Measurements from ENCODE around the gene HMGCLL1. TPM values are rescaled to one million over a fixed set of nuclear protein-coding genes. Genes with fewer than 3 reads are reported as not detected.

Gene HMGCLL1
- total RNA-seq, 1 donor from 2014 or later = 0.17 TPM

GRCh38 chr6:55569638-55570037, 9.4 kb downstream of the HMGCLL1 start:
- no peak for TF ChIP-seq CTCF (IDR thresholded peaks at IDR 0.05)
- Mint-ChIP-seq H3K9me3 (ENCODE audit: low read depth) (peaks cover 9% of the 10 kb centered on the region), H3K27me3 (ENCODE audit: low read depth) (peaks cover 7% of the 10 kb centered on the region), H3K27ac (ENCODE audit: unreplicated experiment) (no peak overlapping the region), H3K36me3 (ENCODE audit: low read depth) (no peaks in the 10 kb centered on the region), H3K4me1 (ENCODE audit: low read depth) (no peaks in the 10 kb centered on the region), H3K4me3 (ENCODE audit: unreplicated experiment) (no peak overlapping the region)
- no peak for DNase-seq (ENCODE audit: low spot score)

- DNase-seq (ENCODE audit: low spot score) = no peak
- H3K27me3 Mint-ChIP-seq (ENCODE audit: low read depth) = peaks cover 7% of the 10 kb centered on the region
- H3K4me3 Mint-ChIP-seq (ENCODE audit: unreplicated experiment) = no peak overlapping the region
These were observed 10.1 kb downstream of the HMGCLL1 start for GRCh38 chr6:55568808-55569439.

GRCh38 chr6:55567558-55567957, 11.4 kb downstream of the HMGCLL1 start:
- no peak for DNase-seq (ENCODE audit: low spot score)
- Mint-ChIP-seq H3K9me3 (ENCODE audit: low read depth) (no peaks in the 10 kb centered on the region), H3K4me1 (ENCODE audit: low read depth) (no peaks in the 10 kb centered on the region), H3K27me3 (ENCODE audit: low read depth) (peaks cover 7% of the 10 kb centered on the region), H3K27ac (ENCODE audit: unreplicated experiment) (no peak overlapping the region), H3K4me3 (ENCODE audit: unreplicated experiment) (no peak overlapping the region), H3K36me3 (ENCODE audit: low read depth) (no peaks in the 10 kb centered on the region)
- TF ChIP-seq CTCF (IDR thresholded peaks at IDR 0.05) = no peak

More at GRCh38 chr6:55568808-55569439, 10.1 kb downstream of the HMGCLL1 start:
- Mint-ChIP-seq H3K4me1 (ENCODE audit: low read depth) (no peaks in the 10 kb centered on the region), H3K9me3 (ENCODE audit: low read depth) (peaks cover 9% of the 10 kb centered on the region), H3K36me3 (ENCODE audit: low read depth) (no peaks in the 10 kb centered on the region), H3K27ac (ENCODE audit: unreplicated experiment) (no peak overlapping the region)
- TF ChIP-seq CTCF (IDR thresholded peaks at IDR 0.05) = no peak

GRCh38 chr6:55566036-55566710, 12.8 kb downstream of the HMGCLL1 start:
- TF ChIP-seq CTCF (IDR thresholded peaks at IDR 0.05) = no peak
- Mint-ChIP-seq H3K4me3 (ENCODE audit: unreplicated experiment) (no peak overlapping the region), H3K27me3 (ENCODE audit: low read depth) (peaks cover 9% of the 10 kb centered on the region), H3K9me3 (ENCODE audit: low read depth) (no peaks in the 10 kb centered on the region), H3K4me1 (ENCODE audit: low read depth) (no peaks in the 10 kb centered on the region), H3K36me3 (ENCODE audit: low read depth) (no peaks in the 10 kb centered on the region), H3K27ac (ENCODE audit: unreplicated experiment) (no peak overlapping the region)
- no peak for DNase-seq (ENCODE audit: low spot score)

GRCh38 chr6:55562318-55562717, 16.7 kb downstream of the HMGCLL1 start:
- no peak for DNase-seq (ENCODE audit: low spot score)
- H3K4me3 Mint-ChIP-seq (ENCODE audit: unreplicated experiment) = no peak overlapping the region
- H3K4me1 Mint-ChIP-seq (ENCODE audit: low read depth) = no peaks in the 10 kb centered on the region
- no peaks in the 10 kb centered on the region for H3K9me3 Mint-ChIP-seq (ENCODE audit: low read depth)
- peaks cover 11% of the 10 kb centered on the region for H3K27me3 Mint-ChIP-seq (ENCODE audit: low read depth)
- no peaks in the 10 kb centered on the region for H3K36me3 Mint-ChIP-seq (ENCODE audit: low read depth)
- no peak overlapping the region for H3K27ac Mint-ChIP-seq (ENCODE audit: unreplicated experiment)
- no peak for TF ChIP-seq CTCF (IDR thresholded peaks at IDR 0.05)
